WTC11 (cell line): ENCODE results near the gene IGLL5. TPM values are rescaled to one million over a fixed set of nuclear protein-coding genes. Genes with fewer than 3 reads are reported as not detected.

Source experiments
- ATAC-seq: fragments of 200-7000 bp; cut with Tn5 transposase; 2 replicates; pipeline ENCODE4 v1.10.0; 2021; ENCODE audit warnings: mild to moderate bottlenecking, moderate library complexity
- CTCF ChIA-PET: fragments of 300-600 bp; sonication (Branson Sonifier 250); formaldehyde crosslinking; loops from one replicate; lab custom pipeline; 2021; ENCODE audit warnings: antibody characterized with exemption; lab: Charles Lee
- POLR2A ChIA-PET: fragments of 350-600 bp; sonication (Branson Sonifier 250); formaldehyde crosslinking; loops from one replicate; lab custom pipeline; 2021; ENCODE audit warnings: antibody characterized with exemption; lab: Charles Lee
- DNase-seq: peaks from one replicate; pipeline ENCODE4 v3.0.0; 2021; ENCODE audit warnings: low spot score
- H3K27ac Mint-ChIP-seq: 2 replicates; pipeline ENCODE4 v1.8.0; 2021; ENCODE audit warnings: mixed read lengths
- H3K27me3 Mint-ChIP-seq: 2 replicates; pipeline ENCODE4 v1.8.0; 2021; ENCODE audit warnings: low read depth, mild to moderate bottlenecking, moderate library complexity, mixed read lengths
- H3K36me3 Mint-ChIP-seq: 2 replicates; pipeline ENCODE4 v1.8.0; 2021; ENCODE audit warnings: mixed read lengths
- H3K4me1 Mint-ChIP-seq: 2 replicates; pipeline ENCODE4 v1.8.0; 2022; ENCODE audit warnings: mixed read lengths
- H3K4me3 Mint-ChIP-seq: 2 replicates; pipeline ENCODE4 v1.8.0; 2021; ENCODE audit warnings: mild to moderate bottlenecking, moderate library complexity, mixed read lengths
- H3K9me3 Mint-ChIP-seq: 2 replicates; pipeline ENCODE4 v1.8.0; 2021; ENCODE audit warnings: mixed read lengths
- AR ChIP-seq: fragments of 250-450 bp; sonication (Bioruptor Pico); IDR thresholded peaks from 2 replicates; pipeline ENCODE4 v1.9.0; 2021; ENCODE audit warnings: mild to moderate bottlenecking
- ATF1 ChIP-seq: sonication (generic); formaldehyde crosslinking; IDR thresholded peaks from 2 replicates; pipeline ENCODE4 v1.8.1; 2023; ENCODE audit warnings: mild to moderate bottlenecking, moderate library complexity, missing genetic modification reagents
- CBFB ChIP-seq: sonication (generic); formaldehyde crosslinking; IDR thresholded peaks from 2 replicates; pipeline ENCODE4 v1.8.1; 2022; ENCODE audit warnings: mild to moderate bottlenecking, low read depth, missing genetic modification reagents
- CREB1 ChIP-seq: sonication (generic); formaldehyde crosslinking; IDR thresholded peaks from 2 replicates; pipeline ENCODE4 v1.8.0; 2023; ENCODE audit warnings: mild to moderate bottlenecking, missing genetic modification reagents
- E2F1 ChIP-seq: sonication (generic); formaldehyde crosslinking; IDR thresholded peaks from 2 replicates; pipeline ENCODE4 v1.8.0; 2022; ENCODE audit warnings: mild to moderate bottlenecking, missing genetic modification reagents
- EMX1 ChIP-seq: fragments of 250-450 bp; sonication (Bioruptor Pico); IDR thresholded peaks from 2 replicates; pipeline ENCODE4 v1.8.0; 2021; ENCODE audit warnings: mild to moderate bottlenecking
- ESRRA ChIP-seq: sonication (generic); formaldehyde crosslinking; IDR thresholded peaks from 2 replicates; pipeline ENCODE4 v1.8.1; 2022; ENCODE audit warnings: mild to moderate bottlenecking, missing genetic modification reagents, borderline replicate concordance
- GTF2I ChIP-seq: fragments of 250-450 bp; sonication (Bioruptor Pico); conservative IDR thresholded peaks from 2 replicates; pipeline ENCODE4 v1.4.0; 2021; ENCODE audit warnings: mild to moderate bottlenecking
- KAT7 ChIP-seq: sonication (generic); formaldehyde crosslinking; IDR thresholded peaks from 2 replicates; pipeline ENCODE4 v1.8.1; 2023; ENCODE audit warnings: missing genetic modification reagents, mild to moderate bottlenecking, borderline replicate concordance
- MYBL2 ChIP-seq: sonication (generic); formaldehyde crosslinking; IDR thresholded peaks from 2 replicates; pipeline ENCODE4 v1.8.1; 2023; ENCODE audit warnings: mild to moderate bottlenecking, moderate library complexity, missing genetic modification reagents
- NFATC4 ChIP-seq: fragments of 250-450 bp; sonication (Bioruptor Pico); IDR thresholded peaks from 2 replicates; pipeline ENCODE4 v1.9.0; 2021; ENCODE audit warnings: mild to moderate bottlenecking
- SMAD4 ChIP-seq: sonication (generic); formaldehyde crosslinking; IDR thresholded peaks from 2 replicates; pipeline ENCODE4 v1.8.0; 2022; ENCODE audit warnings: mild to moderate bottlenecking, missing genetic modification reagents
- TCF7 ChIP-seq: sonication (generic); formaldehyde crosslinking; IDR thresholded peaks from 2 replicates; pipeline ENCODE4 v1.8.0; 2022; ENCODE audit warnings: mild to moderate bottlenecking, low read depth, missing genetic modification reagents, moderate library complexity
- total RNA-seq: library from RNA; stranded (reverse); gene quantifications from 3 replicates; pipeline ENCODE4 v1.2.3, GENCODE V29; 2021
- TF ChIP-seq, protein P1 (sequence below): sonication (generic); formaldehyde crosslinking; IDR thresholded peaks from 2 replicates; pipeline ENCODE4 v1.8.1; 2023; ENCODE audit warnings: mild to moderate bottlenecking, missing genetic modification reagents, borderline replicate concordance
- TF ChIP-seq, protein P2 (sequence below): sonication (generic); formaldehyde crosslinking; conservative IDR thresholded peaks from 2 replicates; pipeline ENCODE4 v1.8.1; 2023; ENCODE audit warnings: mild to moderate bottlenecking, low read depth, missing genetic modification reagents, moderate library complexity
- TF ChIP-seq, protein P3 (sequence below): sonication (generic); formaldehyde crosslinking; IDR thresholded peaks from 2 replicates; pipeline ENCODE4 v1.8.0; 2023; ENCODE audit warnings: missing genetic modification reagents
- TF ChIP-seq, protein P4 (sequence below): sonication (generic); formaldehyde crosslinking; IDR thresholded peaks from 2 replicates; pipeline ENCODE4 v1.8.0; 2022; ENCODE audit warnings: mild to moderate bottlenecking, missing genetic modification reagents
- TF ChIP-seq, protein P5 (sequence below): fragments of 200-600 bp; IDR thresholded peaks from 2 replicates; pipeline ENCODE4 v1.8.0; 2022; ENCODE audit warnings: antibody characterized with exemption
- TF ChIP-seq, protein P6 (sequence below): sonication (generic); formaldehyde crosslinking; IDR thresholded peaks from 2 replicates; pipeline ENCODE4 v1.8.1; 2023; ENCODE audit warnings: mild to moderate bottlenecking, missing genetic modification reagents

Gene IGLL5
- total RNA-seq, 1 experiment from 2014 or later, result not detected

GRCh38 chr22:22878801-22879674, 8.6 kb upstream of the IGLL5 start:
- TF ChIP-seq KAT7 (CRISPR knock-in tag) (no peak), GTF2I (CRISPR knock-in tag) (no peak), CREB1 (CRISPR knock-in tag) (no peak), E2F1 (CRISPR knock-in tag) (no peak), ATF1 (CRISPR knock-in tag) (no peak), SMAD4 (no peak), AR (CRISPR knock-in tag) (no peak), EMX1 (CRISPR knock-in tag) (no peak), NFATC4 (CRISPR knock-in tag) (no peak)
- TF ChIP-seq, protein P1, sequence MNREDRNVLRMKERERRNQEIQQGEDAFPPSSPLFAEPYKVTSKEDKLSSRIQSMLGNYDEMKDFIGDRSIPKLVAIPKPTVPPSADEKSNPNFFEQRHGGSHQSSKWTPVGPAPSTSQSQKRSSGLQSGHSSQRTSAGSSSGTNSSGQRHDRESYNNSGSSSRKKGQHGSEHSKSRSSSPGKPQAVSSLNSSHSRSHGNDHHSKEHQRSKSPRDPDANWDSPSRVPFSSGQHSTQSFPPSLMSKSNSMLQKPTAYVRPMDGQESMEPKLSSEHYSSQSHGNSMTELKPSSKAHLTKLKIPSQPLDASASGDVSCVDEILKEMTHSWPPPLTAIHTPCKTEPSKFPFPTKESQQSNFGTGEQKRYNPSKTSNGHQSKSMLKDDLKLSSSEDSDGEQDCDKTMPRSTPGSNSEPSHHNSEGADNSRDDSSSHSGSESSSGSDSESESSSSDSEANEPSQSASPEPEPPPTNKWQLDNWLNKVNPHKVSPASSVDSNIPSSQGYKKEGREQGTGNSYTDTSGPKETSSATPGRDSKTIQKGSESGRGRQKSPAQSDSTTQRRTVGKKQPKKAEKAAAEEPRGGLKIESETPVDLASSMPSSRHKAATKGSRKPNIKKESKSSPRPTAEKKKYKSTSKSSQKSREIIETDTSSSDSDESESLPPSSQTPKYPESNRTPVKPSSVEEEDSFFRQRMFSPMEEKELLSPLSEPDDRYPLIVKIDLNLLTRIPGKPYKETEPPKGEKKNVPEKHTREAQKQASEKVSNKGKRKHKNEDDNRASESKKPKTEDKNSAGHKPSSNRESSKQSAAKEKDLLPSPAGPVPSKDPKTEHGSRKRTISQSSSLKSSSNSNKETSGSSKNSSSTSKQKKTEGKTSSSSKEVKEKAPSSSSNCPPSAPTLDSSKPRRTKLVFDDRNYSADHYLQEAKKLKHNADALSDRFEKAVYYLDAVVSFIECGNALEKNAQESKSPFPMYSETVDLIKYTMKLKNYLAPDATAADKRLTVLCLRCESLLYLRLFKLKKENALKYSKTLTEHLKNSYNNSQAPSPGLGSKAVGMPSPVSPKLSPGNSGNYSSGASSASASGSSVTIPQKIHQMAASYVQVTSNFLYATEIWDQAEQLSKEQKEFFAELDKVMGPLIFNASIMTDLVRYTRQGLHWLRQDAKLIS, result no peak
- TF ChIP-seq, protein P2, sequence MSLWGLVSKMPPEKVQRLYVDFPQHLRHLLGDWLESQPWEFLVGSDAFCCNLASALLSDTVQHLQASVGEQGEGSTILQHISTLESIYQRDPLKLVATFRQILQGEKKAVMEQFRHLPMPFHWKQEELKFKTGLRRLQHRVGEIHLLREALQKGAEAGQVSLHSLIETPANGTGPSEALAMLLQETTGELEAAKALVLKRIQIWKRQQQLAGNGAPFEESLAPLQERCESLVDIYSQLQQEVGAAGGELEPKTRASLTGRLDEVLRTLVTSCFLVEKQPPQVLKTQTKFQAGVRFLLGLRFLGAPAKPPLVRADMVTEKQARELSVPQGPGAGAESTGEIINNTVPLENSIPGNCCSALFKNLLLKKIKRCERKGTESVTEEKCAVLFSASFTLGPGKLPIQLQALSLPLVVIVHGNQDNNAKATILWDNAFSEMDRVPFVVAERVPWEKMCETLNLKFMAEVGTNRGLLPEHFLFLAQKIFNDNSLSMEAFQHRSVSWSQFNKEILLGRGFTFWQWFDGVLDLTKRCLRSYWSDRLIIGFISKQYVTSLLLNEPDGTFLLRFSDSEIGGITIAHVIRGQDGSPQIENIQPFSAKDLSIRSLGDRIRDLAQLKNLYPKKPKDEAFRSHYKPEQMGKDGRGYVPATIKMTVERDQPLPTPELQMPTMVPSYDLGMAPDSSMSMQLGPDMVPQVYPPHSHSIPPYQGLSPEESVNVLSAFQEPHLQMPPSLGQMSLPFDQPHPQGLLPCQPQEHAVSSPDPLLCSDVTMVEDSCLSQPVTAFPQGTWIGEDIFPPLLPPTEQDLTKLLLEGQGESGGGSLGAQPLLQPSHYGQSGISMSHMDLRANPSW (CRISPR knock-in tag), result no peak
- TF ChIP-seq, protein P3, sequence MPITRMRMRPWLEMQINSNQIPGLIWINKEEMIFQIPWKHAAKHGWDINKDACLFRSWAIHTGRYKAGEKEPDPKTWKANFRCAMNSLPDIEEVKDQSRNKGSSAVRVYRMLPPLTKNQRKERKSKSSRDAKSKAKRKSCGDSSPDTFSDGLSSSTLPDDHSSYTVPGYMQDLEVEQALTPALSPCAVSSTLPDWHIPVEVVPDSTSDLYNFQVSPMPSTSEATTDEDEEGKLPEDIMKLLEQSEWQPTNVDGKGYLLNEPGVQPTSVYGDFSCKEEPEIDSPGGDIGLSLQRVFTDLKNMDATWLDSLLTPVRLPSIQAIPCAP (CRISPR knock-in tag), result no peak
- POLR2A ChIA-PET, result no interaction called here
- ATAC-seq, result no peak
- no peak overlapping the region for H3K27ac Mint-ChIP-seq
- CTCF ChIA-PET, result interaction anchor here (0.9 to 5.8 kb wide), 8 partner anchors 8 to 126 kb away, joined by 3 to 95 read pairs (median 6); no protein-coding TSS in a partner anchor
- H3K27me3 Mint-ChIP-seq, result peaks cover 73% of the 10 kb centered on the region
- no peaks in the 10 kb centered on the region for H3K4me1 Mint-ChIP-seq
- no peaks in the 10 kb centered on the region for H3K9me3 Mint-ChIP-seq
- H3K36me3 Mint-ChIP-seq, result no peaks in the 10 kb centered on the region
- no peak overlapping the region for H3K4me3 Mint-ChIP-seq
- DNase-seq, result no peak

GRCh38 chr22:22879675-22880155, 7.9 kb upstream of the IGLL5 start:
- DNase-seq (no peak), ATAC-seq (no peak)
- H3K9me3 Mint-ChIP-seq, result no peaks in the 10 kb centered on the region
- CTCF ChIA-PET, result interaction anchor here (0.8 to 6.2 kb wide), 7 partner anchors 9 to 92 kb away, joined by 3 to 102 read pairs (median 7); no protein-coding TSS in a partner anchor
- peaks cover 71% of the 10 kb centered on the region for H3K27me3 Mint-ChIP-seq
- POLR2A ChIA-PET, result no interaction called here
- no peaks in the 10 kb centered on the region for H3K36me3 Mint-ChIP-seq
- no peak overlapping the region for H3K27ac Mint-ChIP-seq
- no peak overlapping the region for H3K4me3 Mint-ChIP-seq
- H3K4me1 Mint-ChIP-seq, result no peaks in the 10 kb centered on the region
- TF ChIP-seq TCF7, result no peak
- TF ChIP-seq, protein P4, sequence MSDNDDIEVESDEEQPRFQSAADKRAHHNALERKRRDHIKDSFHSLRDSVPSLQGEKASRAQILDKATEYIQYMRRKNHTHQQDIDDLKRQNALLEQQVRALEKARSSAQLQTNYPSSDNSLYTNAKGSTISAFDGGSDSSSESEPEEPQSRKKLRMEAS (CRISPR knock-in tag), result no peak
- TF ChIP-seq CBFB (CRISPR knock-in tag), result no peak
- no peak for TF ChIP-seq ESRRA (CRISPR knock-in tag)
- TF ChIP-seq, protein P5, sequence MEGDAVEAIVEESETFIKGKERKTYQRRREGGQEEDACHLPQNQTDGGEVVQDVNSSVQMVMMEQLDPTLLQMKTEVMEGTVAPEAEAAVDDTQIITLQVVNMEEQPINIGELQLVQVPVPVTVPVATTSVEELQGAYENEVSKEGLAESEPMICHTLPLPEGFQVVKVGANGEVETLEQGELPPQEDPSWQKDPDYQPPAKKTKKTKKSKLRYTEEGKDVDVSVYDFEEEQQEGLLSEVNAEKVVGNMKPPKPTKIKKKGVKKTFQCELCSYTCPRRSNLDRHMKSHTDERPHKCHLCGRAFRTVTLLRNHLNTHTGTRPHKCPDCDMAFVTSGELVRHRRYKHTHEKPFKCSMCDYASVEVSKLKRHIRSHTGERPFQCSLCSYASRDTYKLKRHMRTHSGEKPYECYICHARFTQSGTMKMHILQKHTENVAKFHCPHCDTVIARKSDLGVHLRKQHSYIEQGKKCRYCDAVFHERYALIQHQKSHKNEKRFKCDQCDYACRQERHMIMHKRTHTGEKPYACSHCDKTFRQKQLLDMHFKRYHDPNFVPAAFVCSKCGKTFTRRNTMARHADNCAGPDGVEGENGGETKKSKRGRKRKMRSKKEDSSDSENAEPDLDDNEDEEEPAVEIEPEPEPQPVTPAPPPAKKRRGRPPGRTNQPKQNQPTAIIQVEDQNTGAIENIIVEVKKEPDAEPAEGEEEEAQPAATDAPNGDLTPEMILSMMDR, result no peak
- TF ChIP-seq, protein P6, sequence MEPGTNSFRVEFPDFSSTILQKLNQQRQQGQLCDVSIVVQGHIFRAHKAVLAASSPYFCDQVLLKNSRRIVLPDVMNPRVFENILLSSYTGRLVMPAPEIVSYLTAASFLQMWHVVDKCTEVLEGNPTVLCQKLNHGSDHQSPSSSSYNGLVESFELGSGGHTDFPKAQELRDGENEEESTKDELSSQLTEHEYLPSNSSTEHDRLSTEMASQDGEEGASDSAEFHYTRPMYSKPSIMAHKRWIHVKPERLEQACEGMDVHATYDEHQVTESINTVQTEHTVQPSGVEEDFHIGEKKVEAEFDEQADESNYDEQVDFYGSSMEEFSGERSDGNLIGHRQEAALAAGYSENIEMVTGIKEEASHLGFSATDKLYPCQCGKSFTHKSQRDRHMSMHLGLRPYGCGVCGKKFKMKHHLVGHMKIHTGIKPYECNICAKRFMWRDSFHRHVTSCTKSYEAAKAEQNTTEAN (CRISPR knock-in tag), result no peak
- TF ChIP-seq MYBL2, result no peak
